Measurements from ENCODE around the gene CPSF3.
"Not testable (repeated sequence)": the region's sequence is repeated elsewhere in the genome, so short reads cannot be mapped to it uniquely, and the experiment has no call there.

CPSF3 gene

DNA sequence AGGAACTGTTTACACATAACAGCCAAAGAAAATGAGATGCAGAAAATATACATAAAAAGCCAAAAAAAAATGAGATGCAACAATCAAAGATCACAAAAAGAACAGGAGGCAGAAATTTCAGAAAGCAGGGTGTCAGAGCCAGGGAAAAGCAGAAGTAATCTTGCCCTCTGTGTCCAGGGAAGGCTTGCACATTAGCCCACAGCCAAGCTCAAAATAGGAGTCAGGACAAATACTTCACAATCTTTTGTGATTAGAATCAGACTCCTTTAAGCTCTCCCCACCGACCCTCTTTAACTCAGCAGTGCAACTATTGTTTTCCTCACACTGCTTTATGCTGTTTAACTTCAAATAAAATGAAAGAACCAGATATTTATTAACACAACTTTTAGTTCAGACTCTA is 85.5 kb downstream of the CPSF3 start:
- DNase-seq (no peak), ATAC-seq (ENCODE audit: insufficient read depth, low read depth) (no peak)
- no peak overlapping the region for H3K9ac ChIP-seq (ENCODE audit: low read depth, low read length)
- H3K4me1 ChIP-seq (ENCODE audit: insufficient read depth, low read length) = no peaks in the 10 kb centered on the region
- H3K4me2 ChIP-seq (ENCODE audit: insufficient read depth, low read length) = no peak overlapping the region
- no peak overlapping the region for H2AFZ ChIP-seq (ENCODE audit: low read depth, low read length)
- no peaks in the 10 kb centered on the region; the same call in 1 of the 2 replicates for H4K20me1 ChIP-seq (ENCODE audit: insufficient read depth, low read length)
- no peaks in the 10 kb centered on the region for H3K9me3 ChIP-seq (ENCODE audit: insufficient read depth, low read length, severe bottlenecking)
- H3K27ac ChIP-seq (ENCODE audit: low read length) = no peak overlapping the region
- no peaks in the 10 kb centered on the region for H3K79me2 ChIP-seq (ENCODE audit: insufficient read depth, low read length)
- no peaks in the 10 kb centered on the region for H3K27me3 ChIP-seq (ENCODE audit: insufficient read depth, low read length, poor library complexity)
- H3K36me3 ChIP-seq (ENCODE audit: insufficient read depth, low read length) = peaks cover 52% of the 10 kb centered on the region
- H3K4me3 ChIP-seq (ENCODE audit: low read depth in 1 of 2, low read length in 2 of 2) = no peak overlapping the region
- TF ChIP-seq EZH2 (IDR thresholded peaks at IDR 0.05; ENCODE audit: borderline replicate concordance, low read depth, low read length, severe bottlenecking) = no peak

DNA sequence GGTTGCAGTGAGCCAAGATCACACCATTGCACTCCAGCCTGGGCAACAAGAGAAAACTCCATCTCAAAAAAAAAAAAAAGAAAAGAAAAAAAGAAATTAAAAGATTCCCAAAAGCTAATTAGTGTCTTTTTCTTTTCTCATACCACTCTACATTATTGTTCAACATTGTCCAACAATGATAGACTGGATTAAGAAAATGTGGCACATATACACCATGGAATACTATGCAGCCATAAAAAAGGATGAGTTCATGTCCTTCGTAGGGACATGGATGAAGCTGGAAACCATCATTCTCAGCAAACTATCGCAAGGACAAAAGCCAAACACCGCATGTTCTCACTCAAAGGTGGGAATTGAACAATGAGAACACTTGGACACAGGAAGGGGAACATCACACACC is 90.5 kb downstream of the CPSF3 start:
- not testable (repeated sequence) for DNase-seq; ATAC-seq (ENCODE audit: insufficient read depth, low read depth); H3K4me1 ChIP-seq (ENCODE audit: insufficient read depth, low read length); H3K4me3 ChIP-seq (ENCODE audit: low read depth in 1 of 2, low read length in 2 of 2); H3K27me3 ChIP-seq (ENCODE audit: insufficient read depth, low read length, poor library complexity); H4K20me1 ChIP-seq (ENCODE audit: insufficient read depth, low read length); H3K9ac ChIP-seq (ENCODE audit: low read depth, low read length); H3K4me2 ChIP-seq (ENCODE audit: insufficient read depth, low read length); H3K79me2 ChIP-seq (ENCODE audit: insufficient read depth, low read length); H3K9me3 ChIP-seq (ENCODE audit: insufficient read depth, low read length, severe bottlenecking); H3K27ac ChIP-seq (ENCODE audit: low read length); H2AFZ ChIP-seq (ENCODE audit: low read depth, low read length)
- peaks cover 54% of the 10 kb centered on the region for H3K36me3 ChIP-seq (ENCODE audit: insufficient read depth, low read length)

- peaks cover 6% of the 10 kb centered on the region; the same call in 1 of the 2 replicates for H4K20me1 ChIP-seq (ENCODE audit: insufficient read depth, low read length)
- no peak overlapping the region for H3K27ac ChIP-seq (ENCODE audit: low read length)
- H3K9ac ChIP-seq (ENCODE audit: low read depth, low read length) = no peak overlapping the region
- no peaks in the 10 kb centered on the region for H3K9me3 ChIP-seq (ENCODE audit: insufficient read depth, low read length, severe bottlenecking)
- no peak overlapping the region for H3K4me2 ChIP-seq (ENCODE audit: insufficient read depth, low read length)
- TF ChIP-seq CTCF (IDR thresholded peaks at IDR 0.05; ENCODE audit: borderline replicate concordance, extremely low read depth, low read length, poor library complexity, severe bottlenecking) (no peak), EZH2 (IDR thresholded peaks at IDR 0.05; ENCODE audit: borderline replicate concordance, low read depth, low read length, severe bottlenecking) (no peak)
- DNase-seq (no peak), ATAC-seq (ENCODE audit: insufficient read depth, low read depth) (no peak)
- H3K4me3 ChIP-seq (ENCODE audit: low read depth in 1 of 2, low read length in 2 of 2) = no peak overlapping the region
- no peaks in the 10 kb centered on the region for H3K4me1 ChIP-seq (ENCODE audit: insufficient read depth, low read length)
- H3K27me3 ChIP-seq (ENCODE audit: insufficient read depth, low read length, poor library complexity) = no peaks in the 10 kb centered on the region
- H3K79me2 ChIP-seq (ENCODE audit: insufficient read depth, low read length) = no peaks in the 10 kb centered on the region
- no peak overlapping the region for H2AFZ ChIP-seq (ENCODE audit: low read depth, low read length)
- peaks cover 70% of the 10 kb centered on the region for H3K36me3 ChIP-seq (ENCODE audit: insufficient read depth, low read length)
Measured at GRCh38 chr2:9517118-9517782, 93.8 kb downstream of the CPSF3 start.

GRCh38 chr2:9518163-9518562 is 94.7 kb downstream of the CPSF3 start:
- peaks cover 70% of the 10 kb centered on the region for H3K36me3 ChIP-seq (ENCODE audit: insufficient read depth, low read length)
- H3K27ac ChIP-seq (ENCODE audit: low read length) = no peak overlapping the region

More at GRCh38 chr2:9518163-9518562, 94.7 kb downstream of the CPSF3 start:
- Histone ChIP-seq H3K79me2 (ENCODE audit: insufficient read depth, low read length) (no peaks in the 10 kb centered on the region), H3K4me2 (ENCODE audit: insufficient read depth, low read length) (no peak overlapping the region), H2AFZ (ENCODE audit: low read depth, low read length) (no peak overlapping the region), H3K27me3 (ENCODE audit: insufficient read depth, low read length, poor library complexity) (no peaks in the 10 kb centered on the region), H3K9ac (ENCODE audit: low read depth, low read length) (no peak overlapping the region), H3K4me3 (ENCODE audit: low read depth in 1 of 2, low read length in 2 of 2) (no peak overlapping the region), H3K4me1 (ENCODE audit: insufficient read depth, low read length) (no peaks in the 10 kb centered on the region), H4K20me1 (ENCODE audit: insufficient read depth, low read length) (peaks cover 6% of the 10 kb centered on the region; the same call in 1 of the 2 replicates), H3K9me3 (ENCODE audit: insufficient read depth, low read length, severe bottlenecking) (no peaks in the 10 kb centered on the region)
- DNase-seq (no peak), ATAC-seq (ENCODE audit: insufficient read depth, low read depth) (no peak)
- TF ChIP-seq CTCF (IDR thresholded peaks at IDR 0.05; ENCODE audit: borderline replicate concordance, extremely low read depth, low read length, poor library complexity, severe bottlenecking) (no peak), EZH2 (IDR thresholded peaks at IDR 0.05; ENCODE audit: borderline replicate concordance, low read depth, low read length, severe bottlenecking) (no peak)
